ENCODE data around the gene CLDN16. TPM values are rescaled to one million over a fixed set of nuclear protein-coding genes. Genes with fewer than 3 reads are reported as not detected.
A peak's percentile ranks its signal among the peaks of the same experiment; 100 is the strongest.

CLDN16 gene
- polyA plus RNA-seq, 2 of the 4 experiments (the other 2 are of a cell fraction) = 0.21 to 0.66 TPM

DNA sequence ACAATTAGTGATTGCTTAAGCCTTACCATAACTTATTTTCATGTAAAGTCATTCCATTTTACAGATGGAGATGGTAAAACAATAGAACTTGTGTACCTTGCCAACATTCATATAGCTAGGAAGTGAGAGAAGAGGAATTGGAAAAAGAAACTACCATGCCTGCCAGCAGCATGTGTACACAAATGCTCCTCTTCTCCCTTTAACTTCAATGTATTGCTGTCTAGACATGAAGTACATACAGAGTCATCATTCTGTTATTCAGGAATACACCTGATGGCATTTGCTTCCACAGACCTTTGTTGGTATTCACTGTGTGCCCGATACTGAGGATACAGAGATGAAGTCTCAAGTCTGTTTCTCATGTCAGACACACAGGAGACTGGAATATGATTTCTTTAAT, 68.8 kb downstream of the CLDN16 start:
- H3K4me2 ChIP-seq = peak overlapping the region; percentile 63
- no peak for FAIRE-seq
- CTCF ChIA-PET = no interaction called here
- peak in 1 of 2 experiments; percentile 69; a peak in 3 of 6 replicates for ATAC-seq
- H3K4me3 ChIP-seq = no peak overlapping the region
- no peak overlapping the region for H3K27ac ChIP-seq
- TF ChIP-seq ZFP36 (IDR thresholded peaks at IDR 0.05; ENCODE audit: borderline replicate concordance, partially characterized antibody) (no peak), ZC3H11A (IDR thresholded peaks at IDR 0.05) (no peak), EP300 (IDR thresholded peaks at IDR 0.05) (no peak), KDM5A (IDR thresholded peaks at IDR 0.05) (no peak), FOXS1 (CRISPR knock-in tag; IDR thresholded peaks at IDR 0.05) (no peak), MAFK (IDR thresholded peaks at IDR 0.05; ENCODE audit: partially characterized antibody) (no peak), HOXB5 (CRISPR knock-in tag; IDR thresholded peaks at IDR 0.05) (no peak), KDM1A (IDR thresholded peaks at IDR 0.05; ENCODE audit: low read depth) (no peak), HOXB13 (CRISPR knock-in tag; IDR thresholded peaks at IDR 0.05; ENCODE audit: low read depth) (no peak), HOXA7 (CRISPR knock-in tag; IDR thresholded peaks at IDR 0.05) (no peak), SREBF2 (IDR thresholded peaks at IDR 0.05) (no peak)
- TF ChIP-seq, protein P1, sequence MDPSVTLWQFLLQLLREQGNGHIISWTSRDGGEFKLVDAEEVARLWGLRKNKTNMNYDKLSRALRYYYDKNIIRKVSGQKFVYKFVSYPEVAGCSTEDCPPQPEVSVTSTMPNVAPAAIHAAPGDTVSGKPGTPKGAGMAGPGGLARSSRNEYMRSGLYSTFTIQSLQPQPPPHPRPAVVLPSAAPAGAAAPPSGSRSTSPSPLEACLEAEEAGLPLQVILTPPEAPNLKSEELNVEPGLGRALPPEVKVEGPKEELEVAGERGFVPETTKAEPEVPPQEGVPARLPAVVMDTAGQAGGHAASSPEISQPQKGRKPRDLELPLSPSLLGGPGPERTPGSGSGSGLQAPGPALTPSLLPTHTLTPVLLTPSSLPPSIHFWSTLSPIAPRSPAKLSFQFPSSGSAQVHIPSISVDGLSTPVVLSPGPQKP (IDR thresholded peaks at IDR 0.05; ENCODE audit: low read depth, low read length) = no peak
- 25% methylated on average over 1 of the region's 1 CpG for WGBS (ENCODE audit: missing lambda C conversion rate)
- POLR2A ChIA-PET = no interaction called here
- no peak for DNase-seq (ENCODE audit: low read depth in 1 of 2, low spot score in 1 of 2)
- H3K4me1 ChIP-seq = peaks cover 29% of the 10 kb centered on the region; the same call in 2 of the 3 replicates
- no peaks in the 10 kb centered on the region for H3K9me3 ChIP-seq

DNA sequence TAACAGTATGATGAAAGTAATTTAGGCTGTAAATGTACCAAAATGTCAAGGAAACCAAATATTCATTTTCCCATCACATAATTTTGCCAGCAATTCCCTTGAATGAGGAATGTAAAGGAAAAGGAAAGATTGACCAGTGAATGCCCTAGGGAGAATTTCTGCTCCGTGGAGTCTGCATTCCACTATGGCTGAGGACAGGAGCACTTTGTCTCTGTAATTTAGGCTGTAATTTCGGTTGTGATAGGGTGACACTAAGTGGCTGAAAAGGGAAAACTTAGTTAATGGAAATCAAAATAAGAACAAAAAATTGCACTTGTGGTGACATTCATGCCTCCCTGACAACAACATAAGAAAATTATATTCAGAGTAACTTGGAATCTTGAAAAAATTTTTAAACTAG, 70.1 kb downstream of the CLDN16 start:
- no peak for FAIRE-seq
- Histone ChIP-seq H3K4me2 (peak overlapping the region; percentile 63), H3K4me3 (no peak overlapping the region), H3K4me1 (peaks cover 29% of the 10 kb centered on the region; the same call in 2 of the 3 replicates), H3K27ac (0 out of 6 replicates have a peak overlapping the region, but pooled peaks of 1 of the 2 experiments have one; percentile 3), H3K9me3 (no peaks in the 10 kb centered on the region)
- TF ChIP-seq, protein P2, sequence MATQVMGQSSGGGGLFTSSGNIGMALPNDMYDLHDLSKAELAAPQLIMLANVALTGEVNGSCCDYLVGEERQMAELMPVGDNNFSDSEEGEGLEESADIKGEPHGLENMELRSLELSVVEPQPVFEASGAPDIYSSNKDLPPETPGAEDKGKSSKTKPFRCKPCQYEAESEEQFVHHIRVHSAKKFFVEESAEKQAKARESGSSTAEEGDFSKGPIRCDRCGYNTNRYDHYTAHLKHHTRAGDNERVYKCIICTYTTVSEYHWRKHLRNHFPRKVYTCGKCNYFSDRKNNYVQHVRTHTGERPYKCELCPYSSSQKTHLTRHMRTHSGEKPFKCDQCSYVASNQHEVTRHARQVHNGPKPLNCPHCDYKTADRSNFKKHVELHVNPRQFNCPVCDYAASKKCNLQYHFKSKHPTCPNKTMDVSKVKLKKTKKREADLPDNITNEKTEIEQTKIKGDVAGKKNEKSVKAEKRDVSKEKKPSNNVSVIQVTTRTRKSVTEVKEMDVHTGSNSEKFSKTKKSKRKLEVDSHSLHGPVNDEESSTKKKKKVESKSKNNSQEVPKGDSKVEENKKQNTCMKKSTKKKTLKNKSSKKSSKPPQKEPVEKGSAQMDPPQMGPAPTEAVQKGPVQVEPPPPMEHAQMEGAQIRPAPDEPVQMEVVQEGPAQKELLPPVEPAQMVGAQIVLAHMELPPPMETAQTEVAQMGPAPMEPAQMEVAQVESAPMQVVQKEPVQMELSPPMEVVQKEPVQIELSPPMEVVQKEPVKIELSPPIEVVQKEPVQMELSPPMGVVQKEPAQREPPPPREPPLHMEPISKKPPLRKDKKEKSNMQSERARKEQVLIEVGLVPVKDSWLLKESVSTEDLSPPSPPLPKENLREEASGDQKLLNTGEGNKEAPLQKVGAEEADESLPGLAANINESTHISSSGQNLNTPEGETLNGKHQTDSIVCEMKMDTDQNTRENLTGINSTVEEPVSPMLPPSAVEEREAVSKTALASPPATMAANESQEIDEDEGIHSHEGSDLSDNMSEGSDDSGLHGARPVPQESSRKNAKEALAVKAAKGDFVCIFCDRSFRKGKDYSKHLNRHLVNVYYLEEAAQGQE (IDR thresholded peaks at IDR 0.05) = no peak
- TF ChIP-seq ZSCAN20 (CRISPR knock-in tag; IDR thresholded peaks at IDR 0.05) = no peak
- TF ChIP-seq NPAS2 (CRISPR knock-in tag; IDR thresholded peaks at IDR 0.05; ENCODE audit: borderline replicate concordance) = no peak
- TF ChIP-seq RAD21 (conservative IDR thresholded peaks at IDR 0.05 in 1 of 2, IDR thresholded peaks at IDR 0.05 in 1 of 2) = peak; percentile 52 to 60
- no peak for TF ChIP-seq NR3C1 (IDR thresholded peaks at IDR 0.05)
- no peak for TF ChIP-seq TP53 (CRISPR knock-in tag; IDR thresholded peaks at IDR 0.05)
- TF ChIP-seq BCL3 (IDR thresholded peaks at IDR 0.05) = no peak
- peak; percentile 29; the same call in 1 of the 3 replicates for TF ChIP-seq SMC3 (IDR thresholded peaks at IDR 0.05)
- TF ChIP-seq HDAC2 (IDR thresholded peaks at IDR 0.05) = no peak
- TF ChIP-seq, protein P3, sequence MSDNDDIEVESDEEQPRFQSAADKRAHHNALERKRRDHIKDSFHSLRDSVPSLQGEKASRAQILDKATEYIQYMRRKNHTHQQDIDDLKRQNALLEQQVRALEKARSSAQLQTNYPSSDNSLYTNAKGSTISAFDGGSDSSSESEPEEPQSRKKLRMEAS (IDR thresholded peaks at IDR 0.05) = no peak
- no peak for TF ChIP-seq HOXA7 (CRISPR knock-in tag; IDR thresholded peaks at IDR 0.05)
- no peak for TF ChIP-seq FOXS1 (CRISPR knock-in tag; IDR thresholded peaks at IDR 0.05)
- no peak for TF ChIP-seq HOXB5 (CRISPR knock-in tag; IDR thresholded peaks at IDR 0.05)
- no peak for TF ChIP-seq RFX5 (IDR thresholded peaks at IDR 0.05)
- no peak for TF ChIP-seq NFE2L2 (conservative IDR thresholded peaks at IDR 0.05; ENCODE audit: low read length)
- no peak for TF ChIP-seq PHF8 (IDR thresholded peaks at IDR 0.05; ENCODE audit: borderline replicate concordance, low read depth)
- POLR2A ChIA-PET = no interaction called here
- WGBS (ENCODE audit: missing lambda C conversion rate) = 3% methylated on average over 2 of the region's 2 CpGs
- CTCF ChIA-PET = no interaction called here
- peak in 1 of 2 experiments; percentile 64; a peak in 2 of 6 replicates for ATAC-seq
- DNase-seq (ENCODE audit: low read depth in 1 of 2, low spot score in 1 of 2) = peak in 1 of 2 experiments; percentile 26
